HEK293 (cell line): ENCODE results near the gene IGF1R.

Experiments used
- CTCF ChIA-PET: fragments of 350-600 bp; formaldehyde crosslinking; extraction: SDS; loops from one replicate; lab custom pipeline; 2021; ENCODE audit warnings: antibody characterized with exemption; lab: Yijun Ruan, JAX
- POLR2A ChIA-PET: fragments of 300-600 bp; formaldehyde crosslinking; extraction: SDS; loops from one replicate; lab custom pipeline; 2020; ENCODE audit warnings: antibody characterized with exemption, inconsistent platforms; lab: Yijun Ruan, JAX
- H3K27ac ChIP-seq: fragments of 200-500 bp; sonication (Bioruptor generic); 2 replicates; pipeline ENCODE4 v1.5.1; 2014; ENCODE audit warnings: low read depth, low read length, control low read depth, inconsistent platforms; ENCODE audit errors: extremely low read depth
- H3K36me3 ChIP-seq, 2 experiments: fragments of 200-500 bp in 1 of 2; sonication (Bioruptor generic) in 1 of 2; 1 replicate in 1 of 2; 2 replicates in 1 of 2; pipeline ENCODE4 v1.5.1; 2014 to 2017; ENCODE audit warnings: inconsistent platforms in 2 of 2, low read length in 2 of 2; ENCODE audit not compliant: control insufficient read depth in 2 of 2, insufficient read depth in 1 of 2
- H3K4me1 ChIP-seq: fragments of 200-500 bp; sonication (Bioruptor generic); 2 replicates; pipeline ENCODE4 v1.5.1; 2014; ENCODE audit warnings: mild to moderate bottlenecking, low read length, inconsistent platforms; ENCODE audit not compliant: control insufficient read depth, insufficient read depth
- H3K4me3 ChIP-seq: 2 replicates; pipeline ENCODE4 v1.5.1; 2011; ENCODE audit warnings: low read depth, mild to moderate bottlenecking, control low read depth, low read length, moderate library complexity
- H3K9me3 ChIP-seq: fragments of 200-500 bp; sonication (Bioruptor generic); 2 replicates; pipeline ENCODE4 v1.5.1; 2014; ENCODE audit warnings: low read depth, low read length, inconsistent platforms; ENCODE audit not compliant: control insufficient read depth, insufficient read depth
- BCL11B ChIP-seq: fragments of 450-650 bp; formaldehyde crosslinking; IDR thresholded peaks from 2 replicates; pipeline ENCODE4 v1.5.1; 2016; ENCODE audit warnings: low read depth, missing biosample characterization, missing genetic modification characterization
- INSM2 ChIP-seq: fragments of 450-650 bp; formaldehyde crosslinking; IDR thresholded peaks from 2 replicates; pipeline ENCODE4 v1.5.1; 2016; ENCODE audit warnings: missing biosample characterization, missing genetic modification characterization
- KLF10 ChIP-seq: fragments of 450-650 bp; IDR thresholded peaks from 2 replicates; pipeline ENCODE4 v1.5.1; 2018; ENCODE audit warnings: missing biosample characterization, mild to moderate bottlenecking, missing genetic modification characterization
- KLF7 ChIP-seq: fragments of 450-650 bp; formaldehyde crosslinking; IDR thresholded peaks from 2 replicates; pipeline ENCODE4 v1.5.1; 2016; ENCODE audit warnings: missing biosample characterization, missing genetic modification characterization, borderline replicate concordance
- OSR2 ChIP-seq: fragments of 450-650 bp; formaldehyde crosslinking; IDR thresholded peaks from 2 replicates; pipeline ENCODE4 v1.5.1; 2016; ENCODE audit warnings: missing biosample characterization, missing genetic modification characterization
- PRDM4 ChIP-seq: fragments of 450-650 bp; formaldehyde crosslinking; IDR thresholded peaks from 2 replicates; pipeline ENCODE4 v1.5.1; 2017; ENCODE audit warnings: missing biosample characterization, missing genetic modification characterization
- ZBTB8A ChIP-seq: fragments of 450-650 bp; formaldehyde crosslinking; IDR thresholded peaks from 2 replicates; pipeline ENCODE4 v1.5.1; 2016; ENCODE audit warnings: missing biosample characterization, missing genetic modification characterization
- ZEB2 ChIP-seq: fragments of 450-650 bp; formaldehyde crosslinking; IDR thresholded peaks from 2 replicates; pipeline ENCODE4 v1.5.1; 2016; ENCODE audit warnings: missing biosample characterization, missing genetic modification characterization
- ZNF140 ChIP-seq: fragments of 450-650 bp; formaldehyde crosslinking; IDR thresholded peaks from 2 replicates; pipeline ENCODE4 v1.5.1; 2016; ENCODE audit warnings: missing biosample characterization, missing genetic modification characterization
- ZNF2 ChIP-seq: fragments of 450-650 bp; formaldehyde crosslinking; IDR thresholded peaks from 2 replicates; pipeline ENCODE4 v1.5.1; 2016; ENCODE audit warnings: missing biosample characterization, missing genetic modification characterization
- ZNF341 ChIP-seq: fragments of 450-650 bp; formaldehyde crosslinking; IDR thresholded peaks from 2 replicates; pipeline ENCODE4; 2016; ENCODE audit warnings: low read depth, missing biosample characterization, missing genetic modification characterization
- ZNF510 ChIP-seq: fragments of 450-650 bp; formaldehyde crosslinking; IDR thresholded peaks from 2 replicates; pipeline ENCODE4 v1.5.1; 2018; ENCODE audit warnings: mild to moderate bottlenecking, missing genetic modification characterization, missing biosample characterization; ENCODE audit not compliant: insufficient replicate concordance
- ZNF555 ChIP-seq: fragments of 450-650 bp; formaldehyde crosslinking; conservative IDR thresholded peaks from 2 replicates; pipeline ENCODE4 v1.5.1; 2017; ENCODE audit warnings: missing biosample characterization, mild to moderate bottlenecking, missing genetic modification characterization, inconsistent platforms
- ZNF658 ChIP-seq: fragments of 450-650 bp; formaldehyde crosslinking; IDR thresholded peaks from 2 replicates; pipeline ENCODE4; 2016; ENCODE audit warnings: missing biosample characterization, missing genetic modification characterization
- ZNF707 ChIP-seq: fragments of 450-650 bp; formaldehyde crosslinking; IDR thresholded peaks from 2 replicates; pipeline ENCODE4 v1.5.1; 2016; ENCODE audit warnings: missing biosample characterization, missing genetic modification characterization
- ZNF76 ChIP-seq: fragments of 450-650 bp; formaldehyde crosslinking; IDR thresholded peaks from 2 replicates; pipeline ENCODE4; 2016; ENCODE audit warnings: low read depth, missing biosample characterization, missing genetic modification characterization, borderline replicate concordance
- ZNF776 ChIP-seq: fragments of 450-650 bp; formaldehyde crosslinking; IDR thresholded peaks from 2 replicates; pipeline ENCODE4 v1.5.0; 2017; ENCODE audit warnings: missing biosample characterization, missing genetic modification characterization, borderline replicate concordance
- ZSCAN18 ChIP-seq: fragments of 450-650 bp; formaldehyde crosslinking; IDR thresholded peaks from 2 replicates; pipeline ENCODE4 v1.5.1; 2016; ENCODE audit warnings: missing biosample characterization, missing genetic modification characterization
- TF ChIP-seq, protein P1 (sequence below): fragments of 450-650 bp; formaldehyde crosslinking; conservative IDR thresholded peaks from 2 replicates; pipeline ENCODE4 v1.5.1; 2016; ENCODE audit warnings: low read depth, missing biosample characterization, missing genetic modification characterization

IGF1R gene

DNA sequence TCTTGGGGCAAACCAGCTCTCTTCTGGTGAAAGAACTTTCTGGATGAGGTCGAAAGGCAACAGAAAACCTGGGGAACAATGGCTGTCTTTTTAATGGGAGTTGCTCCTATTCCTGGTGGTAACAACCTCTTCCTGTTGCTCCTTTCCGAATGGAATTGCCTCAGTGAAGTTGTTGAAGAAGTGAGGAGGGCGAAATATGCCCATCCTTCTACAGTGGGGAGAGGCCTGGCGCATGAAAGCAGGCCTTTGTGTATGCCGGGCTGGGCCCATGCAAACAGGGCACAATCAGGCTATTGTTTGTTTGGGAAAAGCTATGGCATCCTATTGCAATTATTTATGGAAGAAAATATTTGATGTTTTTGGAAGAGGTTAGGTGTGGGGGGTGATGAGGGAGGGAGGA is 166.9 kb downstream of the IGF1R start:
- H3K4me1 ChIP-seq, result peaks cover 7% of the 10 kb centered on the region
- no peaks in the 10 kb centered on the region for H3K9me3 ChIP-seq
- ChIA-PET CTCF (interaction anchor here (0.6 to 1.9 kb wide), 2 partner anchors 36 to 1223 kb away, joined by 3 to 4 read pairs; no protein-coding TSS in a partner anchor), POLR2A (no interaction called here)
- H3K27ac ChIP-seq, result no peak overlapping the region
- TF ChIP-seq KLF10 (tag by site-specific recombination) (no peak), ZEB2 (no peak), ZNF510 (tag by site-specific recombination) (no peak), ZNF140 (no peak), BCL11B (tag by site-specific recombination) (no peak), ZSCAN18 (tag by site-specific recombination) (no peak), ZNF2 (tag by site-specific recombination) (no peak), ZNF707 (no peak), ZNF658 (tag by site-specific recombination) (no peak), OSR2 (no peak), ZNF76 (tag by site-specific recombination) (no peak), ZNF776 (no peak), KLF7 (tag by site-specific recombination) (no peak), ZNF341 (tag by site-specific recombination) (no peak), INSM2 (no peak), PRDM4 (tag by site-specific recombination) (no peak), ZNF555 (tag by site-specific recombination) (no peak), ZBTB8A (tag by site-specific recombination) (no peak)
- TF ChIP-seq, protein P1, sequence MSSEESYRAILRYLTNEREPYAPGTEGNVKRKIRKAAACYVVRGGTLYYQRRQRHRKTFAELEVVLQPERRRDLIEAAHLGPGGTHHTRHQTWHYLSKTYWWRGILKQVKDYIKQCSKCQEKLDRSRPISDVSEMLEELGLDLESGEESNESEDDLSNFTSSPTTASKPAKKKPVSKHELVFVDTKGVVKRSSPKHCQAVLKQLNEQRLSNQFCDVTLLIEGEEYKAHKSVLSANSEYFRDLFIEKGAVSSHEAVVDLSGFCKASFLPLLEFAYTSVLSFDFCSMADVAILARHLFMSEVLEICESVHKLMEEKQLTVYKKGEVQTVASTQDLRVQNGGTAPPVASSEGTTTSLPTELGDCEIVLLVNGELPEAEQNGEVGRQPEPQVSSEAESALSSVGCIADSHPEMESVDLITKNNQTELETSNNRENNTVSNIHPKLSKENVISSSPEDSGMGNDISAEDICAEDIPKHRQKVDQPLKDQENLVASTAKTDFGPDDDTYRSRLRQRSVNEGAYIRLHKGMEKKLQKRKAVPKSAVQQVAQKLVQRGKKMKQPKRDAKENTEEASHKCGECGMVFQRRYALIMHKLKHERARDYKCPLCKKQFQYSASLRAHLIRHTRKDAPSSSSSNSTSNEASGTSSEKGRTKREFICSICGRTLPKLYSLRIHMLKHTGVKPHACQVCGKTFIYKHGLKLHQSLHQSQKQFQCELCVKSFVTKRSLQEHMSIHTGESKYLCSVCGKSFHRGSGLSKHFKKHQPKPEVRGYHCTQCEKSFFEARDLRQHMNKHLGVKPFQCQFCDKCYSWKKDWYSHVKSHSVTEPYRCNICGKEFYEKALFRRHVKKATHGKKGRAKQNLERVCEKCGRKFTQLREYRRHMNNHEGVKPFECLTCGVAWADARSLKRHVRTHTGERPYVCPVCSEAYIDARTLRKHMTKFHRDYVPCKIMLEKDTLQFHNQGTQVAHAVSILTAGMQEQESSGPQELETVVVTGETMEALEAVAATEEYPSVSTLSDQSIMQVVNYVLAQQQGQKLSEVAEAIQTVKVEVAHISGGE, result no peak
- no peak overlapping the region for H3K4me3 ChIP-seq
- no peaks in the 10 kb centered on the region for H3K36me3 ChIP-seq
